Adrenal gland (tissue), 5 donors: ENCODE measurements around the gene SLC1A2.

Source experiments
- CTCF ChIP-seq, 6 experiments: fragments of 450-650 bp in 4 of 6; fragments of 200-600 bp in 2 of 6; sonication (generic) in 1 of 6; IDR thresholded peaks; 1 replicate in 5 of 6; 2 replicates in 1 of 6; pipeline versions ENCODE4 v1.5.1 to v1.8.0; 2016 to 2021; ENCODE audit warnings: antibody characterized with exemption in 6 of 6, mild to moderate bottlenecking in 2 of 6, moderate library complexity in 1 of 6
- POLR2A ChIP-seq, 2 donors: fragments of 450-650 bp; IDR thresholded peaks; one replicate each; pipeline ENCODE4 v1.6.1; 2017; ENCODE audit warnings: antibody characterized with exemption in 2 of 2, mild to moderate bottlenecking in 2 of 2, moderate library complexity in 1 of 2
- donor health status: DM: no; HTN: no; CAD: no.

DNA sequence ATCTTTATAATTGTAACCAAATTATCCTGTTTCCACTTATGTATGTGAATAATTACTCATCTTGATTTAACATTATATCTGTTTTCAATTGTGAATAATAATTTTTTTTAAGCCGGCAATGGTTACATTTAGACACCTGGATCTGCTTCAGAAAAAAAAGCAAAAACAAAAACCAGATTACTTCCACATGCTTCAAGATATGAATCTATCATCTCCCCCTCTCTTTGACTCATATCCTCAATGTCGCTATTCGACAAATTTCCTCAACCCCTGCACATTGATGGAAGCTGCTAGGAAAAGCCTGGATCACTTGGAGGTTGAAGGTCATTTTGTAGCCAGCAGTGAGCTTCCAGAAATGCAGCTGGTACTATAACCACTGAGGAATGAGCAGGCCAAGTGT is 42.7 kb downstream of the SLC1A2 start:
- TF ChIP-seq CTCF (IDR thresholded peaks at IDR 0.05) (no peak), POLR2A (IDR thresholded peaks at IDR 0.05) (no peak)
